K562 (cell line): ENCODE results near the gene GPRC5B. TPM values are rescaled to one million over a fixed set of nuclear protein-coding genes. Genes with fewer than 3 reads are reported as not detected.

Experiments used
- ATAC-seq: fragments of 200-7000 bp; cut with Tn5 transposase; 3 replicates; pipeline ENCODE4 v1.9.1; 2020; ENCODE audit warnings: moderate library complexity
- BruUV-seq: library from RNA; stranded (reverse); fragments of 400-500 nt; replicated peaks from 2 replicates; lab custom pipeline; 2021; lab: Mats Ljungman, UMichigan
- CTCF ChIA-PET: fragments of 300-600 bp; formaldehyde crosslinking; extraction: SDS; loops from one replicate; lab custom pipeline; 2021; ENCODE audit warnings: low intra/inter-chr PET ratio; lab: Yijun Ruan, JAX
- POLR2A ChIA-PET: fragments of 300-600, 350-650 bp; sonication (Branson Sonifier 250); formaldehyde crosslinking; extraction: SDS; loops from one replicate; lab custom pipeline; 2021; ENCODE audit warnings: antibody characterized with exemption, inconsistent platforms; lab: Yijun Ruan, JAX
- DNase-seq, 4 experiments: peaks; one replicate each; pipeline versions ENCODE4 v3.0.0 to v3.0.0-alpha.2; 2011 to 2018; ENCODE audit warnings: low spot score in 3 of 4, mixed read lengths in 3 of 4; ENCODE audit errors: extremely low read depth in 1 of 4
- FAIRE-seq: peaks from 2 replicates; lab custom pipeline; 2011; peaks lifted over from hg19 to GRCh38; lab: Jason Lieb, UNC
- H2AFZ ChIP-seq: 2 replicates; pipeline ENCODE4 v1.6.0; 2011; ENCODE audit warnings: low read depth, low read length, control low read depth, inconsistent platforms
- H3K27ac ChIP-seq: fragments of 200-600 bp; 3 replicates; pipeline ENCODE4 v1.8.0; 2011; ENCODE audit warnings: low read depth, mild to moderate bottlenecking, control low read depth, inconsistent platforms, low read length, moderate library complexity, mixed read lengths; ENCODE audit errors: extremely low read depth
- H3K27me3 ChIP-seq, 2 experiments: fragments of 300-600 bp in 1 of 2; 2 replicates in 1 of 2; 3 replicates in 1 of 2; pipeline versions ENCODE4 v1.6.0 to v1.8.0; 2011; ENCODE audit warnings: inconsistent platforms in 2 of 2, low read length in 2 of 2, mild to moderate bottlenecking in 1 of 2, mixed read lengths in 1 of 2, moderate library complexity in 1 of 2; ENCODE audit not compliant: control insufficient read depth in 2 of 2, insufficient read depth in 2 of 2
- H3K36me3 ChIP-seq: fragments of 300-600 bp; 3 replicates; pipeline ENCODE4 v1.8.0; 2011; ENCODE audit warnings: mild to moderate bottlenecking, low read length, inconsistent platforms; ENCODE audit not compliant: control insufficient read depth, insufficient read depth
- H3K4me1 ChIP-seq, 2 experiments: fragments of 200-600 bp in 1 of 2; replicated peaks in 1 of 2; 2 replicates in 1 of 2; 3 replicates in 1 of 2; pipeline versions ENCODE4 v1.5.1 to v1.8.0; 2011; ENCODE audit warnings: inconsistent platforms in 2 of 2, low read length in 2 of 2, mild to moderate bottlenecking in 1 of 2, mixed read lengths in 1 of 2, moderate library complexity in 1 of 2; ENCODE audit not compliant: control insufficient read depth in 2 of 2, insufficient read depth in 2 of 2
- H3K4me2 ChIP-seq: 2 replicates; pipeline ENCODE4 v1.6.1; 2011; ENCODE audit warnings: low read length, control low read depth, inconsistent platforms, mixed read lengths; ENCODE audit not compliant: insufficient read depth
- H3K4me3 ChIP-seq: fragments of 200-600 bp; sonication (generic), shearing (Covaris generic); 2 replicates; pipeline ENCODE4 v1.5.1; 2016; ENCODE audit warnings: control low read depth, inconsistent platforms
- H3K79me2 ChIP-seq: fragments of 200-600 bp; 3 replicates; pipeline ENCODE4 v1.8.0; 2011; ENCODE audit warnings: low read length, inconsistent platforms; ENCODE audit not compliant: control insufficient read depth, insufficient read depth
- H3K9ac ChIP-seq, 2 experiments: 2 replicates each; pipeline versions ENCODE4 v1.6.0 to v1.6.1; 2011; ENCODE audit warnings: low read depth in 2 of 2, low read length in 2 of 2, control low read depth in 1 of 2, inconsistent platforms in 1 of 2, mild to moderate bottlenecking in 1 of 2, mixed read lengths in 1 of 2; ENCODE audit not compliant: insufficient read depth in 1 of 2
- H3K9me1 ChIP-seq: one replicate; pipeline ENCODE4 v1.6.0; 2011; ENCODE audit warnings: inconsistent platforms, mild to moderate bottlenecking, low read length, moderate library complexity; ENCODE audit not compliant: control insufficient read depth, insufficient read depth
- H3K9me3 ChIP-seq: replicated peaks from 2 replicates; pipeline ENCODE4 v1.5.1; 2011; ENCODE audit warnings: low read depth, low read length, inconsistent platforms; ENCODE audit not compliant: control insufficient read depth, insufficient read depth
- H4K20me1 ChIP-seq: replicated peaks from 2 replicates; pipeline ENCODE4 v1.6.1; 2011; ENCODE audit warnings: low read length, inconsistent platforms, mixed read lengths; ENCODE audit not compliant: control insufficient read depth, insufficient read depth
- ASH1L ChIP-seq: fragments of 450-650 bp; IDR thresholded peaks from 2 replicates; pipeline ENCODE4 v1.6.1; 2018; ENCODE audit warnings: borderline replicate concordance, mild to moderate bottlenecking, low read depth; ENCODE audit not compliant: partially characterized antibody
- CEBPB ChIP-seq: fragments of 450-650 bp; IDR thresholded peaks from 2 replicates; pipeline ENCODE4 v1.6.1; 2016; ENCODE audit warnings: missing genetic modification characterization, missing compliant biosample characterization
- CEBPG ChIP-seq, 3 experiments: fragments of 200-800 bp in 1 of 3; sonication (Bioruptor generic) in 1 of 3; sonication (generic) in 1 of 3; formaldehyde crosslinking in 1 of 3; IDR thresholded peaks in 2 of 3; conservative IDR thresholded peaks in 1 of 3; 2 replicates each; pipeline versions ENCODE4 v1.6.1 to v1.8.0; 2016 to 2022; ENCODE audit warnings: missing compliant biosample characterization in 2 of 3, missing genetic modification characterization in 2 of 3, mild to moderate bottlenecking in 1 of 3, missing genetic modification reagents in 1 of 3
- CLOCK ChIP-seq: fragments of 250-450 bp; sonication (Bioruptor Pico); IDR thresholded peaks from 2 replicates; pipeline ENCODE4 v1.4.0; 2020; ENCODE audit warnings: mild to moderate bottlenecking, moderate library complexity, borderline replicate concordance
- ELF2 ChIP-seq: fragments of 250-450 bp; sonication (Bioruptor Pico); IDR thresholded peaks from 2 replicates; pipeline ENCODE4 v1.5.0; 2021; ENCODE audit warnings: mild to moderate bottlenecking
- RNF219 ChIP-seq: fragments of 250-450 bp; sonication (Bioruptor Pico); IDR thresholded peaks from 2 replicates; pipeline ENCODE4 v1.5.0; 2022; ENCODE audit warnings: mild to moderate bottlenecking
- U2AF1 ChIP-seq: fragments of 200-400 bp; formaldehyde crosslinking; optimal IDR thresholded peaks from 2 replicates; pipeline ENCODE3; 2017; ENCODE audit warnings: mild to moderate bottlenecking, low read depth, low read length, moderate library complexity
- WGBS: fragments of 100-300 bp; shearing (Covaris generic); methylation state at CpG from one replicate; pipeline ENCODE4 v1.1.6; 2016; ENCODE audit warnings: low coverage, mixed read lengths; ENCODE audit not compliant: insufficient coverage; ENCODE audit errors: missing lambda C conversion rate; 5-methylcytosine and 5-hydroxymethylcytosine counted together
- in situ Hi-C: fragments of 300-500 bp; cut with MboI; formaldehyde crosslinking; loops from 4 replicates; pipeline ENCODE4 v1.15.0; 2018; ENCODE audit warnings: inconsistent platforms, mixed read lengths
- intact Hi-C: fragments of 100-400 bp; cut with micrococcal nuclease; formaldehyde crosslinking; loops from 2 replicates; pipeline ENCODE4 v1.14.2; 2022
- polyA plus RNA-seq, 8 experiments: library from polyadenylated mRNA; depleted of rRNA in 4 of 8; stranded (reverse) in 5 of 8; unstranded in 3 of 8; fragments of >200 nt; fragmentation: Nextera tagmentation in 2 of 8; fragmentation: Illumina TruSeq in 1 of 8; extraction: Ambion mirVana in 2 of 8; extraction: Trizol in 1 of 8; gene quantifications; 2 replicates each; pipeline versions ENCODE4 v1.2.1 to v1.2.3, GENCODE V29; 2011 to 2014; ENCODE audit warnings: inconsistent platforms in 1 of 8, missing spikeins in 1 of 8
- total RNA-seq, 7 experiments: library from RNA; depleted of rRNA in 6 of 7; stranded (reverse); fragments of >200 nt in 6 of 7; fragmentation: Illumina TruSeq in 2 of 7; extraction: Trizol in 2 of 7; gene quantifications; 2 replicates each; pipeline versions ENCODE4 v1.2.1 to v1.2.3, GENCODE V29; 2011 to 2021; ENCODE audit warnings: low replicate concordance in 1 of 7

Gene GPRC5B
- total and polyA plus RNA-seq, 9 of the 15 experiments (the other 6 are each of a cell fraction or from before 2014, with no cell fraction given) = 0.65 to 5.5 (median 1.3) TPM

- no peaks in the 10 kb centered on the region for H3K9me1 ChIP-seq
- no peak overlapping the region for H3K27ac ChIP-seq
- intact Hi-C loops = no loop called here
- no peak for ATAC-seq
- no peaks in the 10 kb centered on the region for H3K9me3 ChIP-seq
- no peak overlapping the region for H3K4me3 ChIP-seq
- H3K4me2 ChIP-seq = no peak overlapping the region
- no peak for DNase-seq
- H3K9ac ChIP-seq = no peak overlapping the region
- no peak for FAIRE-seq
- CTCF ChIA-PET = no interaction called here
- WGBS = 15% methylated on average over 2 of the region's 2 CpGs
- BruUV-seq = no TSS peak
- H2AFZ ChIP-seq = no peak overlapping the region
- no peak for TF ChIP-seq CEBPG (CRISPR knock-in tag; IDR thresholded peaks at IDR 0.05)
- TF ChIP-seq CEBPG (tag; conservative IDR thresholded peaks at IDR 0.05 in 1 of 2, IDR thresholded peaks at IDR 0.05 in 1 of 2) = 0 out of 4 replicates have a peak, but pooled peaks of 1 of the 2 experiments have one; percentile 29
- TF ChIP-seq U2AF1 = no peak
- TF ChIP-seq RNF219 (CRISPR knock-in tag) = no peak
- TF ChIP-seq CLOCK = no peak
- no peak for TF ChIP-seq ELF2 (CRISPR knock-in tag)
- peak; percentile 49; the same call in 1 of the 2 replicates for TF ChIP-seq CEBPB (tag)
- TF ChIP-seq ASH1L = no peak
- no peaks in the 10 kb centered on the region for H3K79me2 ChIP-seq
- no peaks in the 10 kb centered on the region for H4K20me1 ChIP-seq
- in situ Hi-C loops = no loop called here
- H3K27me3 ChIP-seq = no peaks in the 10 kb centered on the region
- no peaks in the 10 kb centered on the region for H3K36me3 ChIP-seq
- peaks cover 0 to 8% of the 10 kb centered on the region in 2 experiments; a peak in 3 of 5 replicates for H3K4me1 ChIP-seq
- POLR2A ChIA-PET = no interaction called here
Observed at GRCh38 chr16:19822533-19822932, 62.1 kb downstream of the GPRC5B start.
